COLO668 (cell line): ENCODE data around the gene CDC25B.
A peak's percentile ranks its signal among the peaks of the same experiment; 100 is the strongest.
"Not testable (repeated sequence)": the region's sequence is repeated elsewhere in the genome, so short reads cannot be mapped to it uniquely, and the experiment has no call there.

ENCODE experiments used
- DNase-seq: peaks from one replicate; lab custom pipeline; 2025; ENCODE audit not compliant: unreplicated experiment; lab: John Stamatoyannopoulos, UW

Gene CDC25B

GRCh38 chr20:3821996-3822395, 25.9 kb downstream of the CDC25B start:
- no peak for DNase-seq

GRCh38 chr20:3823881-3824280, 27.8 kb downstream of the CDC25B start:
- DNase-seq, result no peak

DNA sequence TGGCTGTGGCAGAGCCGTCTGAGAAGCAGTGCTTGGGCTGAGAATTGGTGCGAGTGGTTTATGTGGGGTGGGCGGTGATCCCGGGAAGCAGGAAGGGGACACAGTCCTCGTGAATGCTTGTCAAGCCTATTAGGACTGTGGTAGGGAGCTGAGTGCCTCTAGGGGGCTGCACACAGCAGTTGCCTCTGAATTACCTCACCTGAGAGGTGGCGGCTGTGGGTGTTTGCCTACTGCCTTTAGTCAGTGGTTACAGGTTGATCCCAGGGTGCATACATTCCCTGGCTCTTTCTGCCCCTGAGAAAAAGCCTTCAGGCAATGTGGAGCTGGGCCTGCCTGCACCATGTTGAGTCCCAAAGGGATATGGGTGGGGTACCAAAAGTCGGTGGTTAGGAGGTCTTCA, 29.4 kb downstream of the CDC25B start:
- no peak for DNase-seq

GRCh38 chr20:3826420-3826819, 30.3 kb downstream of the CDC25B start:
- DNase-seq, result no peak

- no peak for DNase-seq
Measured at GRCh38 chr20:3828798-3829197, 32.7 kb downstream of the CDC25B start.

GRCh38 chr20:3829891-3830290, 33.8 kb downstream of the CDC25B start:
- not testable (repeated sequence) for DNase-seq

- DNase-seq, result no peak
Measured at GRCh38 chr20:3836132-3836531, 40.0 kb downstream of the CDC25B start.

GRCh38 chr20:3839328-3839727, 43.2 kb downstream of the CDC25B start:
- DNase-seq, result no peak

GRCh38 chr20:3840201-3840600, 44.1 kb downstream of the CDC25B start:
- DNase-seq, result not testable (repeated sequence)

- DNase-seq, result no peak
Measured at GRCh38 chr20:3842348-3842930, 46.3 kb downstream of the CDC25B start.

DNA sequence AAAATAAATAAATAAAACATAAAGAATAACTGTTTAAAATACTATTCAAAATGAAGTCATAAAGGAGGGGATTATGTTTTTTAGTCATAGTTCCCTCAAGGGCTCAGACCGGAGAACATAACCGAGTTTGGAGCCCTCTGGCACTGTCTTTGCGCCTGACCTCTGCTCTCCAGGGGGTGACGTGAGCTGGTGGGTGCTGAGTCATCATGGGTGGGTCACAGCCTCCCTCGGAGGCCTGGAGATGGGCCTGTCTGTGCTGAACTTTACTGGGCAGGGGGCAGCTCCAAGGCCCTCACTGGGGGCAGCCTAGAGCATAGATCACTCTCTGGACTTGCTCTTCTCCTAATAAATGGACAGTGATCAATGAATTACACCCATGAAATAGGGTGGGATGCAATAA, 47.4 kb downstream of the CDC25B start:
- no peak for DNase-seq

DNA sequence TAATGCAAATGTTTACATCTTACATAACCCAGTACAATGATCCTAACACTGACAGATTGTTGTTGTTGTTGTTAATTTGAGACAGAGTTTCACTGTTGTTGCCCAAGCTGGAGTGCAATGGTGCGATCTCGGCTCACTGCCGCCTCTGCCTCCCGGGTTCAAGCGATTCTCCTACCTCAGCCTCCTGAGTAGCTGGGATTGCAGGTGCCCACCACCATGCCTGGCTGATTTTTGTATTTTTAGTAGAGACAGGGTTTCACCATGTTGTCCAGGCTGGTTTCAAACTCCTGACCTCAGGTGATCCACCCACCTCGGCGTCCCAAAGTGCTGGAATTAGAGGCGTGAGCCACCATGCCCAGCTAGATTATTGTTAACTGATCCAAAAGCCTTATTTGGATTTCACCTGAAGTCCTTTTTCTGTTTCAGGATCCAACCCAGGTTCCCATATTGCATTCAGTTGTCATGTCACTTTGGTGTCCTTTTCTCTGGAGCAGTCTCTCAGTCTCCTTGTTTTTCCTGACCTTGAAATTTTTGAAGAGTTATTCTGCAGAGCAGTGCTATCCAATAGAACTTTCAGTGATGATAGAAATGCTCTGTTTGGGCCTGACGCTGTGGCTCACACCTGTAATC, 48.0 kb downstream of the CDC25B start:
- DNase-seq, result not testable (repeated sequence)

- no peak for DNase-seq
Measured at GRCh38 chr20:3846378-3846739, 50.2 kb downstream of the CDC25B start.

DNA sequence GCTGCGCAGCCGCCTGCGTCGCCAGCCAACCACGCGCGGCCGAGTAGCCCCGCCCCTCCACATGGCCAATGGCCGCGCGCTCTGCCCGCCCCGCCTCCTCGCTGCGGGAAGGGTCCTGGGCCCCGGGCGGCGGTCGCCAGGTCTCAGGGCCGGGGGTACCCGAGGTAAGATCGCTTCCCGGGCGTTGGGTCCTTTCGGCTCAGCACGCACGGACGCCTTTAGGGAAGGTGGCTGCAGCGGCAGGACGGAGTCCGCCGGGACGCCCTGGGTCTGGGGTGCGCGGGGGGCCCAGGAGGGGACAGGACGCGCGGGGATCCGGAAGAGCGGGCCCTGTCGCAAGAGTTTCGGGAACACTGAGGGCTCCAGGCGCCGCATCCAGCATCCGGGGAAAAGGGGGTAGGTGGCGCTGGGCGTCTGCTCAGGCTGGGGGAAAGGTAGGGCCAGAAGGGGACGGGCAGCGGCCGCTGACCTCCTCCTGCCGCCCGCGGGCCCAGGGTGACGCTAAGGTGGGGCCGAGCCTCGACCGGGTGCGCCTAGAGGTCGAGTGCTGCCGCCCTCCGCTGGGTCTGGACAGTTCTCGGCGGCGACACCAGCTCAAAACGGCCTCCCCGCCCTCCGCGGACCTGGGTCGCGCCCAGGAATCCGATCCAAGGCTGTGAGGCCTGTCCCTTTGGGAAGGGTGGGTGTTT, 50.8 kb downstream of the CDC25B start, which contains the start of gene MAVS:
TSS of gene MAVS (plus strand) at position 95 of the 689 bp plus-strand sequence. CDS start 7,791 bp downstream, outside the sequence.
- DNase-seq, result peak; percentile 94

- DNase-seq, result no peak
Measured at GRCh38 chr20:3847429-3847940, 51.4 kb downstream of the CDC25B start.

DNA sequence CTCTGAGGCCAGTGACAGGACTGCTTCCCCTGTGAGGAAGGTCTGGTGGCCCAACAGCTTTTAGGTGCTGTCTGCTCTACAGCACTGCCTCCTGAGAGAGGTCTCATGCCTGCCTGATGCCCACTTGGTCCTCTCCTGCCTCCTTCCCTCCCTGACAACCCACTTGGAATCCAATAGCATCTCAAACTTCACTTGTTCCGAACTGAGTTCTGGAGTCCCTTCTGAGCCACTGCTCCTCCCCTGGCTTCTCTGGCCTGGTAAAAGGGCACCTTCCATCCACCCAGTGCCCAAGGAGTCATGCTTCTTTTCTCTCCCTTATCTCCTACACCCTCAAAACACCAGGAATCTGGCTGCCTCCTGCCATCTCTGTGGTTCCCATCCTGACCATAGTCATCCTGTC, 52.5 kb downstream of the CDC25B start:
- DNase-seq, result no peak

DNA sequence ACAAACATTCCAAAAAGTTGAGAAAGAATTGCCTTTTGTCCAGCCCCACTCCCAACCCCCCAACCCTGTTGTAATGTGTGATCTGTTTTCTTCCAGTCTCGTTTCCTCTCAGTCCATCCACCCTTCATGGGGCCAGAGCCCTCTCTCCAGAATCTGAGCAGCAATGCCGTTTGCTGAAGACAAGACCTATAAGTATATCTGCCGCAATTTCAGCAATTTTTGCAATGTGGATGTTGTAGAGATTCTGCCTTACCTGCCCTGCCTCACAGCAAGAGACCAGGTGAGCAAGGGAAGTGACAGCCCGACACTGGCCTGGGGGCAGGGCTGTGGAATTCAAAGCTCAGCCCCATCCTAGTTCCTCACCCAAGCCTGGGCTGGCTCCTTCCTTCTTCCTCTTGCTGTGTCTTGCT, 58.4 kb downstream of the CDC25B start:
- DNase-seq, result no peak
